WERI-Rb-1 (cell line): Measurements from ENCODE around the gene ATP2A2.
"Not testable (repeated sequence)": the region's sequence is repeated elsewhere in the genome, so short reads cannot be mapped to it uniquely, and the experiment has no call there.

Experiments used
- DNase-seq: peaks from one replicate; pipeline ENCODE4 v3.0.0-alpha.2; 2020
- H3K27ac ChIP-seq: fragments of 250-450 bp; sonication (Bioruptor Pico); 2 replicates; pipeline ENCODE4 v1.5.1; 2020; ENCODE audit warnings: mild to moderate bottlenecking, moderate library complexity
- H3K27me3 ChIP-seq: fragments of 250-450 bp; sonication (Bioruptor Pico); 2 replicates; pipeline ENCODE4 v1.5.1; 2021; ENCODE audit warnings: mild to moderate bottlenecking, low read depth, moderate library complexity; ENCODE audit not compliant: insufficient read depth, severe bottlenecking
- H3K36me3 ChIP-seq: fragments of 250-450 bp; sonication (Bioruptor Pico); 2 replicates; pipeline ENCODE4 v1.5.1; 2020; ENCODE audit warnings: mild to moderate bottlenecking, moderate library complexity
- H3K4me3 ChIP-seq: 2 replicates; pipeline ENCODE4 v1.5.1; 2011; ENCODE audit warnings: low read depth, mild to moderate bottlenecking, control low read depth, low read length
- H3K9me3 ChIP-seq: fragments of 250-450 bp; sonication (Bioruptor Pico); 2 replicates; pipeline ENCODE4 v1.5.1; 2021; ENCODE audit warnings: mild to moderate bottlenecking, moderate library complexity; ENCODE audit not compliant: severe bottlenecking
- CTCF ChIP-seq: IDR thresholded peaks from 2 replicates; pipeline ENCODE4 v1.5.1; 2011; ENCODE audit warnings: low read depth, mild to moderate bottlenecking, control low read depth, inconsistent platforms, low read length

ATP2A2 gene

GRCh38 chr12:110355073-110355472 is 74.0 kb downstream of the ATP2A2 start:
- H3K36me3 ChIP-seq = peaks cover 14% of the 10 kb centered on the region
- TF ChIP-seq CTCF = peak; percentile 58
- no peaks in the 10 kb centered on the region for H3K27me3 ChIP-seq
- no peak overlapping the region for H3K4me3 ChIP-seq
- no peaks in the 10 kb centered on the region for H3K9me3 ChIP-seq
- H3K27ac ChIP-seq = no peak overlapping the region
- DNase-seq = no peak

GRCh38 chr12:110358384-110359097 is 77.5 kb downstream of the ATP2A2 start:
- not testable (repeated sequence) for H3K27ac ChIP-seq, H3K9me3 ChIP-seq, DNase-seq, H3K4me3 ChIP-seq, H3K36me3 ChIP-seq, H3K27me3 ChIP-seq

GRCh38 chr12:110361216-110361615 is 80.2 kb downstream of the ATP2A2 start:
- Histone ChIP-seq H3K4me3 (no peak overlapping the region), H3K27ac (no peak overlapping the region), H3K36me3 (no peaks in the 10 kb centered on the region), H3K27me3 (no peaks in the 10 kb centered on the region), H3K9me3 (no peaks in the 10 kb centered on the region)
- TF ChIP-seq CTCF = no peak
- DNase-seq = no peak

- no peaks in the 10 kb centered on the region for H3K27me3 ChIP-seq
- no peak for DNase-seq
- peak overlapping the region; percentile 98 for H3K27ac ChIP-seq
- peaks cover 11% of the 10 kb centered on the region for H3K36me3 ChIP-seq
- H3K4me3 ChIP-seq = no peak overlapping the region
- H3K9me3 ChIP-seq = no peaks in the 10 kb centered on the region
- no peak for TF ChIP-seq CTCF
Observed at GRCh38 chr12:110365489-110366320, 84.7 kb downstream of the ATP2A2 start.

- no peak for TF ChIP-seq CTCF
- DNase-seq = peak; percentile 52
- Histone ChIP-seq H3K27me3 (no peaks in the 10 kb centered on the region), H3K9me3 (no peaks in the 10 kb centered on the region), H3K27ac (peak overlapping the region; percentile 98), H3K4me3 (peak overlapping the region; percentile 14; the same call in 1 of the 2 replicates), H3K36me3 (peaks cover 20% of the 10 kb centered on the region)
Observed at GRCh38 chr12:110366321-110367142, 85.5 kb downstream of the ATP2A2 start.
